NCI-H446 (cell line): Measurements from ENCODE around the gene MPZL2.

Source experiments
- DNase-seq, 2 experiments: peaks; one replicate each; lab custom pipeline; 2025; lab: John Stamatoyannopoulos, UW

MPZL2 gene

DNA sequence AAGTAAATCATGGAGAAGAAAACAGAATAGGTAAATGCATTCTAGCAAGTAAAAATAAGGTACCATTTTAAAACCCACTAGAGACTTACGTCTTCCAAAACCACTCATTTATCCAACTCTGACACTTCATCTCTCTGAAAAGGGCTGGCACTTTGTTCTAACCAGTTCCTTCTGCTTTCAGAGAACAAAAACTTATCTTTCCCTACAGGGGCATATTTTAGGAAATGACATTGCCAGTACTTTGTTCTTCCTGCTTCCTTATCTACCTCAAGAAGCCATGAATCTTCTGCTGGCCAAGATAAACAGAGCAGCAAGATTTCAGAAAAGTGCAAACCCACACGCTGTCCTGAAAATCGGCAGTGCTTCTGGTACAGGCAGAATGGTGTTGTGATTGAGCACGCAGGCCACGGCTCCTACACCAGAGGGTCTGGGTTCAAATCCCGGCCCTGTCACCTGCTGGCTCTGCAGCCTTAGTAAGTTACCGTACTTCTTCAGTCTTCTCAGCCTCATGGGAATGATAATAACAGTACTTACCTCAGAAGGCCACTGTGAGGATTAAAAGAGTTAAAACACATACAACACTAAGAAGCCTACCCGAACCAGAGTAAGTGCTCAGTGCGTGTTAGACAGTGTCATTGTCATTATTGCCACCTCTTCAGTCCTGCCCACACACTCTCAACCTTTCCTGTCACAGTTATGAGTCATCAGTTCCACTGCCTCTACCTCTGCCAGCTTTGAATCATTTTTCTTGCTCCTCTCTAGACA is 22.9 kb downstream of the MPZL2 start:
- no peak for DNase-seq

DNA sequence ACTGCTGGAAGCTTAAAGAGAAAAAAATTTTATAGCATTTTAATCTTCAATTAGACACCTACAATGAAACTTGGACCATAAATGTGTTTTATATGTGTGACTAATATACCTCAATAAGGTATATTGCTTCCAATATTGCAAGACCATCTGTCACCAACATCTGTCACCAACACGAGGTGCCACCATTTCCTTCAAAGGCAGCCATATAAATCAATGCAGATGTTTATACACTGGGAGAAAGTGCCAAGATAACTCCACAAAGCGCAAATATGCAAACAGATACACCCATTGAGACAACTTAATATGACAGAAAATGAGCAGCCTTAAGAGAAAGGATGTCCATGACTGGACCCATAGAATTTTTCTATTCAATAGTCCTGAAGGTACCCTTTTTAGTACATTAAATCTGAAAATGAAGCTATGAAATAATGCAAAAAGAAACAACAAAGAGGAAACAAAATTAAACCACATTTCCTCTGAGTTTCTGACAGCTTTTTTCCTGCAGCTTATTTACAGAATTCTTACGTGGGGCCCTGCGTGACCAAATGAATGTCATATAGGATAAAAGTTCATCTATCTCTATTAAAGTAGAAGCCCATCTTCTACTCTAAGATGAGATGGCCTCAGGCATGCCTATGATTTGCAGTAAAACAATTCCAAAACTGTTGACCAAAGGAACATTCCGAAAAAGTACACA is 24.4 kb downstream of the MPZL2 start:
- DNase-seq, result no peak

DNA sequence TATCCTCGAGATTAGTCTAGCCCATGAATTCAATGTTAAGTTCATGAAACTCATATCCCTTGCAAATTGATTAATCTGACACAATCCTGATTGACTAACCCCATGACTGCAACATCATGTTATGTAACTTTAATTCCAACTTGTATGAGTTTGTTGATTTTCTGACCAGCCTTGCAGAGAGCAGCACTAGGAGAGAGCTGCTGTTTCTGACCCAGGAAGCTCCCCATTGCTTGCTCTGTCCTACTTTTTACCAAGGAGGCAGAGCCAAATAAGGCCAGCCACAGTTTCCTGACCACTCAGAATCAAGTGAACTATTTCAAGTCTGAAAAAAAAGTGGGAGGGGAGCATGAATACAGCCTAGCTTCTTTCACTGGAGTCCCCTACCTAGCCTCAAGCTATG is 25.2 kb downstream of the MPZL2 start:
- no peak for DNase-seq

DNA sequence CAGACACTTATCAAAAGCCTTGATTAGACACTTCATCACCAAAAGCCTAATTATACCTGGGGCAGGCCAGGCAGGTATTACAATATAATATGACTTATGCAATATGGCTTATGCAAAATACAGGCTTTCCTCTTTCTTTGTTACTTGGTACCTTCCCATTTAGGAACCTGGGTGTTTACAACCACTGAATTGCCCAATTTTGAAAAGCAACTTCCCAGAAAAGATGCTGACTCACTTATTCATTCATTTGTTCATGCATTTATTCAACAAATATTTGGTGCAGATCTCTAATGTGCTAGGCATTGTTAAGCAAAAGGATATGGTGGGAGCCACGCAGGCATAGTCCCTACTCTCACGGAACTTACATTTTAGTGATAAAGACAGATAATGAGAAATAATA is 25.7 kb downstream of the MPZL2 start:
- DNase-seq, result no peak

DNA sequence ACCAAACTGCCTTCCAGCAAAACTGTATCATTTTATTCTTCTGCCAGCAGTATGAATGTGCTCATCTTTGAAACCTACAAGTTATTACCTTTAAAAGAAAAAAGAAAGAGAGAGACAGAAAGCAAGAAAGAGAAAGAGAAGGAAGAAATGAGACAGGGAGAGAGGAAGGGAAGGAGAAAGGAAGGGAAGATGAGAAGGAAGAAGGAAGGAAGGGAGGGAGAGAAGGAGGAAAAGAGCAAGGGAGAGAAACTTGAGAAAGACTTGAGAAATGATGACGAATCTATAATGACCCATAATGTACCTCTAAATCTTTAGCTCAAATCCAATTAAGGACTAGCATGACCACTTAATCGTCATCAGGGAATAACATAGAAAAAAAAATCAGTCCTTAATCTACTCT is 27.9 kb downstream of the MPZL2 start:
- DNase-seq, result no peak

DNA sequence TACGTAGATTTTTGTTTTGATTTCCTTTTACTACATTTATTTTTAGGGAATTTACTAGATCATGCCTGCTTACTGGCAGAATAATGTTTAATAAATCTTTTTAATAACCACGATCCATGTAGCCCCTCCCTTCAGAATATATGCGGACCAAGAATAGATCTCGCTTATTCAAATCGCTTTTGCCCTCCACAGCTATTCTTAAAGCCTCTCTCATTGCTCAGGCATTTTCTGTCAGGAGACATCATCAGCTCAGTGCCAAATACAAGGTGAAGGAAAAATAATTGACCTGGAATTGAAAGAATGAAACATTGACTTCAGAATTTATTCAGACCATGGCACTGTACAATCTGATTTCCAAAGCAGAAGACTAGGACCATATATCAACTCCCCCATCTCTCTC is 29.3 kb downstream of the MPZL2 start:
- DNase-seq, result no peak

DNA sequence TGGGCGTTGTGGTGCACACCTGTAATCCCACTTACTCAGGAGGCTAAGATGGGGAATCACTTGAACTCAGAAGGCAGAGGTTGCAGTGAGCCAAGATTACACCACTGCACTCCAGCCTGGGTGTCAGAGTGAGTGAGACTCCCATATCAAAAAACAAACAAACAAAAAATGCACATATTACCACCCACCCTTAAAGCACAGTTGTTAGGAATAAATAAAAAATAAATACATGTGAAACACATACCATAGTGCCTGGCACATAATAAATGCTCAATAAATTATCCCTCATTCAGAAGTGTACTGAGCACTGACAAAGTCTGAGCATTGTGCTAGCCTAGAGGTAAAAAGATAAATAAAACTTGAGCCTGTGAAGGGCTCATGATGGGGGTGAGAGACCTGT is 30.2 kb downstream of the MPZL2 start:
- no peak for DNase-seq

DNA sequence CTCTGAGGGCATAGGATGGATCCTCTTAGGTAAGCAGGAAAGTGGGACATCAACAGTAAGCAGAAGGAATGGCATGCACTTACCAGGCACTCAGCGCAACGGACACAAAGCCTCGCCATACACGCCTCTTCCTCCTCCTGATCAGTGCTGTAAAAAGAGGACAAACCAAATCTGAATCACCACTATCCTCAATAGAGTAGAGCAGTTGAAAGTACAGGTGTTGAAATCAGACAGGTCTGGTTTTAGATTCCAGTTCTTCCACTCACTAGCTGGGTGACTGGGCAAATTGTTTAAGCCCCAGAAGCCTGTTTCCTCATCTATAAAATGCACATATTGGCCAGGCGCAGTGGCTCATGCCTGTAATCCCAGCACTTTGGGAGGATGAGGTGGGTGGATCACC is 30.7 kb downstream of the MPZL2 start:
- DNase-seq, result no peak

DNA sequence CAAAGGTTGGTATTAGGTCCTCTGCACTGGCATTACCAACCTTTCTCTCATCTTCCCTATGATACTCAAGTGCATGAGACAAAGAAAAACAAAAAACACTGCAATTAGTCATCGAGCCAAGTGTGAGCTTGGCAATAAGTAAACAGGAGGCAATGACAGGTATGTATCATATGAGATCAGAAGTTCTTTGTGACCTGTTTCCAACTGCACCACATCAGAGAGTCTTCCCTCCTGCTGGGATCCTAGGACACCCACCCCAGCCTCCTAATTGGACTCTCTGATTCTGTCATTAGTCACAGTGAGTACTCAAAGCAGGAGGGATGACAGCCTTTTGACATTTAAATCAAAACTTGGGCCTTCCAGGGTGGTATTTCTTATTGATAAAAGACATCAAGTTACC is 31.4 kb downstream of the MPZL2 start:
- no peak for DNase-seq

DNA sequence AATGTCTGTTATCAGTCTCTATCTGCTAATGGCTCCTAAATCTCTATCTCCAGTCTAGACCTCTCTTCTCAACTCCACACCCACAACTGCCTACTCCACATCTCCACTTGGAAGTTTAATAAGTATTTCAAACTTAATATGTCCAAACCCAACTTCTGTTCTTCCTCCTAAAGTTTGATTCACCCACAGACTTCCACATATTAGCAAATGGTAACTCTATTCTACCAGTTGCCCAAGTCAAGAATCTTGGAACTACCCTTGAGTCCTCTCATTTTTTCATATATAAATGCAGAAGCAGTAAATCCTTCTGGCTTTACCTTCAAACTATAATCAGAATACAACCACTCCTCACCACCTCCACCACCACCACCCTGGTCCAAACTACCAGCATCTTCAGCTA is 32.6 kb downstream of the MPZL2 start:
- no peak for DNase-seq

DNA sequence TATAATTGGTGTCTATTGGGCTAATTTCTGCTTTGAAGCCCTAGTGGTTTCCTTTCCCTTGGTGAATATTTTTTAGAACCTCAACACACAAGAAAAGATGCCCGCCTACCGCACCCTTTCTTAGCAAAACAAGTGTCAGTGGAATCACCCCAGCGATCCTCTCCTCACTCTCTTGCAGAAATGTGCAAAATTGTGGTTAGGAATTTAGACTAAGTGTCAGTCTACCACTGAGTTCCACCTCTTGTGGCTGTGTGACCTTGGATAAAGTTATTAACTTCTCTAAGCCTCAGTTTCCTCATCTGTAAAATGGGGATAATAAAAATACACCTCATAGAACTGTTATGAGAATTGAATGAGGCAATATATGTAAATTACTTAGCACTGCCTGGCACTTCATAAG is 34.0 kb downstream of the MPZL2 start:
- no peak for DNase-seq

DNA sequence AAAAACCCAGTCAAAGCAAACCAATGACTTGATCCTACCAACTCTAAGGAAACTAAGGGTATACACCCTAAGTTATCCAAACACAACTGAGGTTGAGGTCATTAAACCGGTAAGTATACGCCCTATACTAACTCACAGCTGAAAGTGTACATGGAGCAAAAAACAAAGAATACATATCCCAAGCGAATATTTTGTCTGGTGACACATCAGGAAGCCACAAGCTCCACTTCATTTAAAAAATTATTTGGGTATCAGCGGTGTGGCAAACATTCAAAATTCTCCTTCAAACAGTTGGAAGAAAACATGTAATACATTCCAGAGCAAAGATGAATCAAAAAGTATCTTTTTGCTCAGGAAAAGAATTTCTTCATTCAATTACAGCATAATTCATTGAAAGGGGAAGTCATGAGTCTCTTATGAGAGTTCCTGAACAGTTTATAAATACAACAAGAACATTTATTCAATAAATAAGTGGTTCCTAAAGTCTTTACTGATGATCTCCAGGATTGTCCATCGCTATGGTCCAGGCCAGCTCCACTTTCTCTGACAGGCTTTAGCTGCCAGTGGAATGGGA is 34.7 kb downstream of the MPZL2 start:
- no peak for DNase-seq

DNA sequence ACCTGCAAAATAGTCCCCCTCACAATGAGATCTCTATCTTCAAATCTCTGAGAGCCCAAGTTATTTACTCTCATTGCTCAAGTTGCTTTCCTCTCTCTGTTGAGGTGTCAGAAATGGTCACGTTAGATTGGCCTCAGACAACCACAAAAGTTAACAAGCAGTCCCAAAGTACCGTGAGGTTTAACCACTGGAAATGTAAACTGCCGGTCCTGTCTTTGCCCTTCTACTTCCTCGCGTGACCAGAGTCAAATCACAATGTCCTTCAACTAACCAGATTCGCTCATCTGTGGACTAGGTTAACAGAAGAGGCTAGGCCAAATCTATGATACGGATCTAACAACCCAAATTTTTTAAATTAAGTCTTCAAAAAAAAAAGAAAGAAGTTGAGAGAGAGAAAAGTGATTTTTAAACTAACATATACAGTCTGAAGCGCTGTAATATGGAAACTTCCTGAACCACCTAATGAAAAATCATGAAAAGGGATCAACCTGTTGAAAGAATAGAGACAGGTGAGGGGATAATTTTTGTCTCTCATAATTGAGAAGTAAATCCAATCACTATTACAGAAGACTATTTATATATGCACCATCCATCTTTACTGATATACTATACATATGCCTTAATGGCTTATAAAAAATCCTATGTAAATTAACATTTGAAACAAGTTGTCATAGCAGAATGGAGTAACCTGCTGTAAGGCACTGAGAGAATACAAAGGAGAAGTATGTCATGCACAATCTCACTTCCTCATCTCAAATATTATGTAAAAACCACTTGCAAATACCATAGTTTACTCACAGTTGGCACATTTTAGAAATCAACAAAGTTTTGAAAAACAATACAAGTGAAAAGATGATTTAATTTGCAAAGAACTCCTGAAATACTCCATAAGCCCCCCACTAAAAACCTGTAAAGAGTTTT is 36.0 kb downstream of the MPZL2 start:
- DNase-seq, result no peak

DNA sequence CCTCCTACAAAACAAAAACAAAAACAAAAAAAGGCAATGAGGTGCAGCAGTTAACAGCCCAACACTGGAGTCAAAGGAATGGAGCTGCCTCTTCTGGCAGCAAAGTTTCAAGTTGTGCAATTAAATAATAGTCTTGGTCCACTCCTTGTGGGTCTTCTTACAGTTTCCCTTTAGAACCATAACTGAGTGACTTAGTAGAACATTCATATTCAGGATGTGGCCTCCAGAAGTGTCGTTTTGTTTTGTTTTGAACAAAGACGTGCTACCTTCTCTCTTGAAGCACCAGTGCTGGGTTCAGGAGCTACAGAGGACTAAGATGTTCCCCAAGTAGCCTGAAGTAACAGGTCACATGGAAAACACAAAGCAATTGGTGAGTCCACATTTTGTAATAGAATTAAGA is 37.3 kb downstream of the MPZL2 start:
- DNase-seq, result no peak

DNA sequence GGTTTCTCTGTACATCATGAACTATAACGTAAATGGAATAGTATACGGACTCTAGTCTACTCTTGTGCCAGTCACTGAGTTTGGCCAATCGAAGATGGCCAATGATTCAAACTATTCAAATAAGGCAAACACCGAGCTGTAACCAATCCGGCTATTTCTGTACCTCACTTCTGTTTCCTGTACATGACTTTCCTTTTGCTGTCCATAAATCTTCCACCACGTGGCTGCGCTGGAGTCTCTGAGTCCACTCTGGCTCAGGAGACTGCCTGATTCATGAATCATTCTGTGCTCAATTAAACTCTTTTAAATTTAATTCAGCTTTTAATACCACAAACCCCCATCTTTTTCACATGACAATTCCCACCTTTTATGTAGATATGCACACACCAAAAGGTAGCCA is 37.8 kb downstream of the MPZL2 start:
- no peak for DNase-seq

DNA sequence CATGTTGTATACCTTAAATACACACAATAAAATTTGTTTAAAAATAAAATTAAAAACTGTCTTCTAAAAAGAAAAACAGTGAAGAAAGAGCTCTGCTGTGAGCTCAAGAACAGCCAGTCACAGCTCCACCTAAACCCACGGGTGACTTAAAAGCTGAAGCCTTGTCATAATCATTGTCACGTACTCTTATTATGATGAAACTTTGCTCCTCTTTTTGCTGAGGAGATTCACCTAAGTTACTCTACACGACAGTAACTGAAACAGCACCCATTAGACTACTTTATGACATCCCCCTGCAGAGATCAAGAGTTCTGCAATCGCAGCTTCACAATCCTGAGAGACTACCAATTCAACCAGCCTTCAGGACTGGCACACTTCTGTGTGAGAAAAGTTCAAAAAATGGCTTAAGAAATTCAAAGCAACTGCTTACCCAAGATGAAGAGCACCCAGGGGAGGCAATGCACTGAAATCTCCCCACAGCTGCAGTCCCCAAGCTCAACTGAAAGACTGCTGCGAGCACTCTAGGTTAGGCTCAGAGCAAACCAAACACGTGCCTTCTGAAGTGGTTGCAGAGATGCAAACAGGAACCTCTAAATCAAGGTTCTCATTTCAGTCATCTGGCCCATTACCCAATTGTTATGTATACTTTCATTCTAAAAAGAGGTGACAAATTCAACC is 39.4 kb downstream of the MPZL2 start, which contains the start of gene JAML:
TSS of gene JAML (minus strand) at position 501 of the 678 bp plus-strand sequence. CDS start 10,145 bp downstream, outside the sequence.
- no peak for DNase-seq

DNA sequence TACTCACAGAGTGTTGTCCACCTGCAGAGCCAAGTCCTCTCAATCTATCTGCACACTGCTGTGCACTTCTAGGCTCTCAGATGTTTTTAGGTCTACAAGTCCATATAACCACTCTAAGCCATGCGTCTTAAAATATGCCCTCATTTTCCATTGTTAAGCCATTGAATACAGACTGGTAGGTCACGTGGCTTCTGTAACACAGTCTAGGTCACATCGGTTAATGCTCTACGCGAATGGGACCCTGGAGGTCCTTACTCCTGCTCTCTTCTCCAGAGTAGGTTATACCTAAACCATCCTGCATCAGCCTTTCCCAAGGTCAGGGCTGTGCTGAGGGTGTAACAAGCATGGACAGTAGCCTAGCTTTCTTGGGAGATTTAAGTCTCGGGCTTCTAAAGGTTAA is 40.1 kb downstream of the MPZL2 start:
- DNase-seq, result no peak

DNA sequence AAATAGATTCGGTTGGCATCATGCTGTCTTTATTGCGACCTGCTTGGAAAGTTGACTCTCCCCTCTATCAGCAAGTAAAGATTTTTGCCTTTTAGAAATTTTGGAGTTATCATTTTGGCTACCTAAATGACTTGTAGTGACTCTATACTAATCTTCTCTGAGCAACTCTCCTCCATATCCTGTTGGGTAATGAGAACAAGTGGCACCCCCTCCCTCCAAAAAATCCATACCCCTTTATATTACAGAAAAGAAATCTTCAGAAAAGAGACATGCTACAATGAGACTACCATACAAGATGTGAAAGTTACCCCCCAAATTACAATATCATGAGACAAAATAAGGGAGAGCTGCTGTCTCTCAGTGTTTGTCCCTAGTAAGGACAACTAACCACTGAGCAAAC is 40.5 kb downstream of the MPZL2 start:
- no peak for DNase-seq

DNA sequence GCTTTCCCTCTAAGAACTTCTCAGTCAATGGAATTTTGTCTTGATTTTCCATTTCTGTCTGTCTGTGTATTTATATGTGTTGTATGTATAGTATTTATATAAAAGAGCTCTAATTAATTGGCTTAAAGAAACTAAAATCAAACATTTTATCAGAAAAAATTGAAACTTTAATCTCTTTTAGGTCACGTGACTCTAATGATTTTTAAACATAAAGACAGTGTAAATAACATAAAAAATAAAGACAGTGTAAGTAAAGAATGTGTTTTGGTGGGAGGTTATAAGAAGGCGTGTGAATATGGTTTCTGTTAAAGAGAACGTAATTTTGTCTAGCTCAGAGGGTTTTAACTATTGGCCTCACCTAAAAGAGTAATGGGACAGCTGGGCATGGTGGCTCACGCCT is 41.7 kb downstream of the MPZL2 start:
- no peak for DNase-seq

DNA sequence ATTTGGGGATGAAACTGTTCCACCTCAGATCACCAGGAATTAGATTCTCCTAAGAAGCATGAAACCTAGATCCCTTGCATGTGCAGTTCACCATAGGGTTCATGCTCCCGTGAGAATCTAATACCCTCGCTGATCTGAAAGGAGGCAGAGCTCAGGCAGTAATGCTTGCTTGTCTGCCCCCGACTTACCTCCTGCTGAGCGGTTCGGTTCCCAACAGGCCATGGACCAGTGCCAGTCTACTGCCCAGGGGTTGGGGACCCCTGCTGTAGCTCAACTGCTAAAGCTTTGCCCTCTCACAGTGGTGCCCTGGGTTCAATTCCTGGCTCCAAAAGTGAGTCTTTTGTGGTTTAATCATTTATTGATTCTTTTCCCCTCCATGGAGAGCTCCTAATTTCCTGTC is 42.7 kb downstream of the MPZL2 start:
- no peak for DNase-seq

DNA sequence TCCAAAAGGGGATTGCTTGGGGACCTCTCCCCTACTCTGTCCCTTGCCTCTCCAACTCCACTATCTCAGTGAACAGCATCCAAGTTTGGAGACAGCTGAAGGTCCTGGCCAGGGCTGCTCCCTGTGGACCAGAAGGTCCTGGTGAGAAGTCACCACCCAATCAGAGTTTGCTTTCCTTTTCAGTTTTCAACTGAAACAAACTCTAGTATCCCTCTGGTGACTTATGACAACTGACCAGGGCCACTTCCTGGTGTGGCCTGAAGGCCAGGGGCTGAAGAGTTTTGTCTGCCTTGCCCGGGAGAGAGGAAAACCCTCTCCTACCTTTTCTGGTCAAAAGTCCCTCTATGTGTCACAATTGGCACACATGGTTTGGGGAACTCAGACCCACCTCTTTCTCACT is 44.4 kb downstream of the MPZL2 start:
- no peak for DNase-seq

DNA sequence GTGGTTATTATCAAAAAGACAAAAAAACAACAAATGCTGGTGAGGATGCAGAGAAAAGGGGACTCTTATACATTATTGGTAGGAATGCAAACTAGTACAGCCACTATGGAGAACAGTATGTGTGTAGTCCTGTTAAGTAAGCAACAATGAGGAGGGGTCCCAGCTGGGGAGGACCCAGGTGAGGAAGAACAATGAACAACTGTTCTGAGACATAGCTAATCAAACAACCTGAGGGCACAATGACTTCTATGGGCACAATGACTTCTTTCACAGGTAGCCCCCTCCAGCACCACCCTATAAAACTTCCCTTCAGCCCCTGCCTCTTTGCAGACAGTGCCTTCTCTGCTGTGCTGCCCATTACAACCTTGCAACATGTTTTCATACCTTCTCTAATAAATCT is 44.9 kb downstream of the MPZL2 start:
- no peak for DNase-seq
